HL-60 (cell line): ENCODE data around the gene WWOX.

Experiments
- DNase-seq, 2 experiments: peaks; one replicate each; pipeline ENCODE4 v3.0.0-alpha.2; 2010 to 2020; ENCODE audit warnings: low read depth in 1 of 2, low spot score in 1 of 2
- H3K27ac ChIP-seq: fragments of 250-450 bp; sonication (Bioruptor Pico); replicated peaks from 2 replicates; pipeline ENCODE4 v1.5.1; 2020; ENCODE audit warnings: mild to moderate bottlenecking, moderate library complexity
- H3K27me3 ChIP-seq: fragments of 250-450 bp; sonication (Bioruptor Pico); 2 replicates; pipeline ENCODE4 v1.5.1; 2021; ENCODE audit warnings: mild to moderate bottlenecking, moderate library complexity; ENCODE audit not compliant: insufficient read depth, poor library complexity, severe bottlenecking
- H3K4me3 ChIP-seq: replicated peaks from 2 replicates; pipeline ENCODE4 v1.5.1; 2011; ENCODE audit warnings: mild to moderate bottlenecking, control low read depth, low read length; ENCODE audit not compliant: insufficient read depth
- GABPA ChIP-seq: IDR thresholded peaks from 2 replicates; pipeline ENCODE4 v1.6.1; 2012; ENCODE audit warnings: low read depth
- POLR2AphosphoS5 ChIP-seq: IDR thresholded peaks from 2 replicates; pipeline ENCODE4 v1.6.1; 2012; ENCODE audit warnings: low read depth
- SPI1 ChIP-seq: IDR thresholded peaks from 2 replicates; pipeline ENCODE4 v1.6.1; 2012; ENCODE audit warnings: low read depth, mild to moderate bottlenecking, borderline replicate concordance
- TF ChIP-seq, protein P1 (sequence below): IDR thresholded peaks from 2 replicates; pipeline ENCODE4 v1.6.1; 2012; ENCODE audit warnings: low read depth; ENCODE audit not compliant: insufficient replicate concordance
- TF ChIP-seq, protein P2 (sequence below): IDR thresholded peaks from one replicate; pipeline ENCODE4 v1.5.1; 2011; ENCODE audit warnings: low read length, control low read depth, inconsistent platforms; ENCODE audit not compliant: insufficient read depth

Gene WWOX

DNA sequence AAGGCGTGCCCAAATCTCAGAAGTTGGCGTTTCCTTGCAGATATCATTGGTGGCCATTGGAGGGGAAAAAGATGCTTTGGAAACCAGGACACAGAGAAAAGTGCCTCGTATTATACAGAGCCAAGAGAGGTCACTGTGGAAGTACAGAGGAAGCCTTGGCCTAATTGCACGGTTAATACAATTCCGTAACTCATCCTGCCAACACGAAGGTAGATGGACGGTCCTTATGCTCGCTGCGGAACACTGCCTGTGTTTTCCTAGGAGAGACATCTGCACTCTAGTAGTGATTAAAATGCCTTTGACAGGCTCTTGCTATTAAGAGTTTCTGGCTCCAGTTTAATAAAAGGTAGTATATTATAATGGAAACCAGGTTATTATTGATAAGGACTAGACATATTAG is 536.4 kb downstream of the WWOX start:
- Histone ChIP-seq H3K27me3 (no peaks in the 10 kb centered on the region), H3K27ac (no peak overlapping the region), H3K4me3 (no peak overlapping the region)
- DNase-seq = no peak
- no peak for TF ChIP-seq POLR2AphosphoS5
- no peak for TF ChIP-seq GABPA
- TF ChIP-seq, protein P1, sequence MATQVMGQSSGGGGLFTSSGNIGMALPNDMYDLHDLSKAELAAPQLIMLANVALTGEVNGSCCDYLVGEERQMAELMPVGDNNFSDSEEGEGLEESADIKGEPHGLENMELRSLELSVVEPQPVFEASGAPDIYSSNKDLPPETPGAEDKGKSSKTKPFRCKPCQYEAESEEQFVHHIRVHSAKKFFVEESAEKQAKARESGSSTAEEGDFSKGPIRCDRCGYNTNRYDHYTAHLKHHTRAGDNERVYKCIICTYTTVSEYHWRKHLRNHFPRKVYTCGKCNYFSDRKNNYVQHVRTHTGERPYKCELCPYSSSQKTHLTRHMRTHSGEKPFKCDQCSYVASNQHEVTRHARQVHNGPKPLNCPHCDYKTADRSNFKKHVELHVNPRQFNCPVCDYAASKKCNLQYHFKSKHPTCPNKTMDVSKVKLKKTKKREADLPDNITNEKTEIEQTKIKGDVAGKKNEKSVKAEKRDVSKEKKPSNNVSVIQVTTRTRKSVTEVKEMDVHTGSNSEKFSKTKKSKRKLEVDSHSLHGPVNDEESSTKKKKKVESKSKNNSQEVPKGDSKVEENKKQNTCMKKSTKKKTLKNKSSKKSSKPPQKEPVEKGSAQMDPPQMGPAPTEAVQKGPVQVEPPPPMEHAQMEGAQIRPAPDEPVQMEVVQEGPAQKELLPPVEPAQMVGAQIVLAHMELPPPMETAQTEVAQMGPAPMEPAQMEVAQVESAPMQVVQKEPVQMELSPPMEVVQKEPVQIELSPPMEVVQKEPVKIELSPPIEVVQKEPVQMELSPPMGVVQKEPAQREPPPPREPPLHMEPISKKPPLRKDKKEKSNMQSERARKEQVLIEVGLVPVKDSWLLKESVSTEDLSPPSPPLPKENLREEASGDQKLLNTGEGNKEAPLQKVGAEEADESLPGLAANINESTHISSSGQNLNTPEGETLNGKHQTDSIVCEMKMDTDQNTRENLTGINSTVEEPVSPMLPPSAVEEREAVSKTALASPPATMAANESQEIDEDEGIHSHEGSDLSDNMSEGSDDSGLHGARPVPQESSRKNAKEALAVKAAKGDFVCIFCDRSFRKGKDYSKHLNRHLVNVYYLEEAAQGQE = no peak
- TF ChIP-seq SPI1 = no peak
- TF ChIP-seq, protein P2, sequence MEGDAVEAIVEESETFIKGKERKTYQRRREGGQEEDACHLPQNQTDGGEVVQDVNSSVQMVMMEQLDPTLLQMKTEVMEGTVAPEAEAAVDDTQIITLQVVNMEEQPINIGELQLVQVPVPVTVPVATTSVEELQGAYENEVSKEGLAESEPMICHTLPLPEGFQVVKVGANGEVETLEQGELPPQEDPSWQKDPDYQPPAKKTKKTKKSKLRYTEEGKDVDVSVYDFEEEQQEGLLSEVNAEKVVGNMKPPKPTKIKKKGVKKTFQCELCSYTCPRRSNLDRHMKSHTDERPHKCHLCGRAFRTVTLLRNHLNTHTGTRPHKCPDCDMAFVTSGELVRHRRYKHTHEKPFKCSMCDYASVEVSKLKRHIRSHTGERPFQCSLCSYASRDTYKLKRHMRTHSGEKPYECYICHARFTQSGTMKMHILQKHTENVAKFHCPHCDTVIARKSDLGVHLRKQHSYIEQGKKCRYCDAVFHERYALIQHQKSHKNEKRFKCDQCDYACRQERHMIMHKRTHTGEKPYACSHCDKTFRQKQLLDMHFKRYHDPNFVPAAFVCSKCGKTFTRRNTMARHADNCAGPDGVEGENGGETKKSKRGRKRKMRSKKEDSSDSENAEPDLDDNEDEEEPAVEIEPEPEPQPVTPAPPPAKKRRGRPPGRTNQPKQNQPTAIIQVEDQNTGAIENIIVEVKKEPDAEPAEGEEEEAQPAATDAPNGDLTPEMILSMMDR = no peak

DNA sequence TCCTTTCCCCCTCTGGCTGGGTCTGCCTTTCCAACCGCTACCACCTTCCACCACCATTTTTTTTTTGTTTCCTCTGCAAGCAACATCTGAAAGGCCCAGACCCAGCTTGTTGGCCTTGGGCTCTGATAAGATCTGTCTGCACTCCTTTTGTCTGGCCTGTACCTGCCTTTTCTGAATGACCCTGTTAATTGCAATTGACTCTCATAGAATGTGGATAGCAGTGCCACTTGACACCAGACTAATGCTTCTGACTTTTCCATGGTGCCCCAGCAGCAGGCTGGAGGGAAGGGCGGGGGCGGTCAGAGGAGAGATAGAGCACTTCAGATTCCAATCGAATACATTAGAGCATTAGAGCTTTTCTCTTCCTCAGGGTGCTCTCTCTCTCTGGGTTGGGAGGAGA is 538.9 kb downstream of the WWOX start:
- DNase-seq = no peak
- Histone ChIP-seq H3K27ac (no peak overlapping the region), H3K27me3 (peaks cover 4% of the 10 kb centered on the region), H3K4me3 (no peak overlapping the region)
- TF ChIP-seq, protein P1 = no peak
- no peak for TF ChIP-seq SPI1
- TF ChIP-seq GABPA = no peak
- no peak for TF ChIP-seq POLR2AphosphoS5
- TF ChIP-seq, protein P2 = no peak

DNA sequence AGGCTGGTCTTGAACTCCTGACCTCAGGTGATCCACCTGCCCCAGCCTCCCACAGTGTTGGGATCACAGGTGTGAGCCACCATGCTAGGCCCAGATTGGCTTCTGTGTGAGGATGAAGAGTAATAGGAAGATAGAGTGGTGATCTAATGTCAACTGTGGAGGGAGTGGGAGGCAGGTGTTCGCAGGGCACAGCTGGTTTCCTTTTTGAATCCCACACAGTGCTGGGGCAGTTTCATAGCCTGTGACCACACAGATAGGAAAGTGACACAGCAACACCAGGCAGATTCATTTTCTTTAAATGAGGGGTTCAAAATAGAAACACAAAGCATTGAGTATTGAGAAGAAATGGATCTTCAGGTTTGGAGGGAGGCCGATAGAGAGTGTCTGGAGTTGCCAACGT is 540.3 kb downstream of the WWOX start:
- DNase-seq = no peak
- H3K27me3 ChIP-seq = peaks cover 4% of the 10 kb centered on the region
- no peak overlapping the region for H3K4me3 ChIP-seq
- no peak overlapping the region for H3K27ac ChIP-seq
- TF ChIP-seq, protein P2 = no peak
- no peak for TF ChIP-seq GABPA
- no peak for TF ChIP-seq SPI1
- TF ChIP-seq, protein P1 = no peak
- no peak for TF ChIP-seq POLR2AphosphoS5
